HL-60 (cell line): ENCODE measurements around the gene SCAMP2.

Experiments
- GABPA ChIP-seq: IDR thresholded peaks from 2 replicates; pipeline ENCODE4 v1.6.1; 2012; ENCODE audit warnings: low read depth
- POLR2AphosphoS5 ChIP-seq: IDR thresholded peaks from 2 replicates; pipeline ENCODE4 v1.6.1; 2012; ENCODE audit warnings: low read depth
- SPI1 ChIP-seq: IDR thresholded peaks from 2 replicates; pipeline ENCODE4 v1.6.1; 2012; ENCODE audit warnings: low read depth, mild to moderate bottlenecking, borderline replicate concordance
- TF ChIP-seq, protein P1 (sequence below): IDR thresholded peaks from one replicate; pipeline ENCODE4 v1.5.1; 2011; ENCODE audit warnings: low read length, control low read depth, inconsistent platforms; ENCODE audit not compliant: insufficient read depth
- TF ChIP-seq, protein P2 (sequence below): IDR thresholded peaks from 2 replicates; pipeline ENCODE4 v1.6.1; 2012; ENCODE audit warnings: low read depth; ENCODE audit not compliant: insufficient replicate concordance

DNA sequence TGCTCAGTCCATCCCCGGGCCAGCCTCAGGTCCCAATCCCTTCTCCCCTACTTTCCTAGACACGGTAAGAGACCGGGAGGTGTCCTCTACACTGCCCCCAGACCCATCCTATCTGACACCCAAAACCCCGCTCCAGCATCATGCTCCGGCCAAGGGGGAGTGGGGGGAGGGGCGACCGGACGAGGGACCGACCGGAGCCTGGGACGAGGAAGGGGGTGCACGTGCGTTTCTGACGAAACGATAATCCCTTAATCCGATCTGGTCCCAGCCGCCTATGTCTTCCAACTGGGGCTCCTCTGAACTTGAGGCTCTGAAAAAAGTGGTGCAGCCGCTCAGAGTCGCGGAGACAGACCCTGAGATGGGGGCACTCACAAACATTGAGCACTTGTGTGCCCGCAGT, 46.2 kb downstream of the SCAMP2 start:
- TF ChIP-seq, protein P1, sequence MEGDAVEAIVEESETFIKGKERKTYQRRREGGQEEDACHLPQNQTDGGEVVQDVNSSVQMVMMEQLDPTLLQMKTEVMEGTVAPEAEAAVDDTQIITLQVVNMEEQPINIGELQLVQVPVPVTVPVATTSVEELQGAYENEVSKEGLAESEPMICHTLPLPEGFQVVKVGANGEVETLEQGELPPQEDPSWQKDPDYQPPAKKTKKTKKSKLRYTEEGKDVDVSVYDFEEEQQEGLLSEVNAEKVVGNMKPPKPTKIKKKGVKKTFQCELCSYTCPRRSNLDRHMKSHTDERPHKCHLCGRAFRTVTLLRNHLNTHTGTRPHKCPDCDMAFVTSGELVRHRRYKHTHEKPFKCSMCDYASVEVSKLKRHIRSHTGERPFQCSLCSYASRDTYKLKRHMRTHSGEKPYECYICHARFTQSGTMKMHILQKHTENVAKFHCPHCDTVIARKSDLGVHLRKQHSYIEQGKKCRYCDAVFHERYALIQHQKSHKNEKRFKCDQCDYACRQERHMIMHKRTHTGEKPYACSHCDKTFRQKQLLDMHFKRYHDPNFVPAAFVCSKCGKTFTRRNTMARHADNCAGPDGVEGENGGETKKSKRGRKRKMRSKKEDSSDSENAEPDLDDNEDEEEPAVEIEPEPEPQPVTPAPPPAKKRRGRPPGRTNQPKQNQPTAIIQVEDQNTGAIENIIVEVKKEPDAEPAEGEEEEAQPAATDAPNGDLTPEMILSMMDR, result no peak
- TF ChIP-seq, protein P2, sequence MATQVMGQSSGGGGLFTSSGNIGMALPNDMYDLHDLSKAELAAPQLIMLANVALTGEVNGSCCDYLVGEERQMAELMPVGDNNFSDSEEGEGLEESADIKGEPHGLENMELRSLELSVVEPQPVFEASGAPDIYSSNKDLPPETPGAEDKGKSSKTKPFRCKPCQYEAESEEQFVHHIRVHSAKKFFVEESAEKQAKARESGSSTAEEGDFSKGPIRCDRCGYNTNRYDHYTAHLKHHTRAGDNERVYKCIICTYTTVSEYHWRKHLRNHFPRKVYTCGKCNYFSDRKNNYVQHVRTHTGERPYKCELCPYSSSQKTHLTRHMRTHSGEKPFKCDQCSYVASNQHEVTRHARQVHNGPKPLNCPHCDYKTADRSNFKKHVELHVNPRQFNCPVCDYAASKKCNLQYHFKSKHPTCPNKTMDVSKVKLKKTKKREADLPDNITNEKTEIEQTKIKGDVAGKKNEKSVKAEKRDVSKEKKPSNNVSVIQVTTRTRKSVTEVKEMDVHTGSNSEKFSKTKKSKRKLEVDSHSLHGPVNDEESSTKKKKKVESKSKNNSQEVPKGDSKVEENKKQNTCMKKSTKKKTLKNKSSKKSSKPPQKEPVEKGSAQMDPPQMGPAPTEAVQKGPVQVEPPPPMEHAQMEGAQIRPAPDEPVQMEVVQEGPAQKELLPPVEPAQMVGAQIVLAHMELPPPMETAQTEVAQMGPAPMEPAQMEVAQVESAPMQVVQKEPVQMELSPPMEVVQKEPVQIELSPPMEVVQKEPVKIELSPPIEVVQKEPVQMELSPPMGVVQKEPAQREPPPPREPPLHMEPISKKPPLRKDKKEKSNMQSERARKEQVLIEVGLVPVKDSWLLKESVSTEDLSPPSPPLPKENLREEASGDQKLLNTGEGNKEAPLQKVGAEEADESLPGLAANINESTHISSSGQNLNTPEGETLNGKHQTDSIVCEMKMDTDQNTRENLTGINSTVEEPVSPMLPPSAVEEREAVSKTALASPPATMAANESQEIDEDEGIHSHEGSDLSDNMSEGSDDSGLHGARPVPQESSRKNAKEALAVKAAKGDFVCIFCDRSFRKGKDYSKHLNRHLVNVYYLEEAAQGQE, result no peak
- TF ChIP-seq POLR2AphosphoS5, result no peak
- TF ChIP-seq GABPA, result no peak
- TF ChIP-seq SPI1, result no peak
